ENCODE measurements around the gene EFCAB14.
"Not testable (repeated sequence)": the region's sequence is repeated elsewhere in the genome, so short reads cannot be mapped to it uniquely, and the experiment has no call there.

The EFCAB14 gene

GRCh38 chr1:46705408-46705807 is 13.5 kb downstream of the EFCAB14 start:
- DNase-seq (ENCODE audit: low spot score): no peak
- no peak for TF ChIP-seq CTCF (IDR thresholded peaks at IDR 0.05; ENCODE audit: extremely low read depth, missing control alignments)

- no peak for DNase-seq (ENCODE audit: low spot score)
- TF ChIP-seq CTCF (IDR thresholded peaks at IDR 0.05; ENCODE audit: extremely low read depth, missing control alignments): no peak
Observed at GRCh38 chr1:46703927-46704641, 14.8 kb downstream of the EFCAB14 start.

GRCh38 chr1:46699666-46700065 is 19.2 kb downstream of the EFCAB14 start:
- no peak for TF ChIP-seq CTCF (IDR thresholded peaks at IDR 0.05; ENCODE audit: extremely low read depth, missing control alignments)
- no peak for DNase-seq (ENCODE audit: low spot score)

DNA sequence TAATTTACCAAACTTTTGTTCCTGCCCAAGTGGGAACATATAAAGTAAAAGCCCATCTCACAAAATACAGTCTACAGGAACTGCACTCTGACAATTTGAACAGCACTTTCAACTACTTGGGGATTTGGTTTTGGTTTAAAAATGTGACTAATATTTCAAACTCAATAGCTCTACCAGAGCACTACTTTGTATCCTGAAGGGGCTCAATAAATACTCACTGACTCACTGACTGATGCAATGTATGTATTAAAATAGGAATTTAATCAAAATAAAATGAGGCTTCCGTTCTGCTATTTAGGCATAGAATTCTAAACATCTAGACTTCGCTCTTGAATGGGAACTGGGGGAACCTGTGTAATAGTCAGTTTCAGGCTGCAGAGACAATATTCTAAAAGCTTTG is 21.9 kb downstream of the EFCAB14 start:
- no peak for TF ChIP-seq CTCF (IDR thresholded peaks at IDR 0.05; ENCODE audit: extremely low read depth, missing control alignments)

DNA sequence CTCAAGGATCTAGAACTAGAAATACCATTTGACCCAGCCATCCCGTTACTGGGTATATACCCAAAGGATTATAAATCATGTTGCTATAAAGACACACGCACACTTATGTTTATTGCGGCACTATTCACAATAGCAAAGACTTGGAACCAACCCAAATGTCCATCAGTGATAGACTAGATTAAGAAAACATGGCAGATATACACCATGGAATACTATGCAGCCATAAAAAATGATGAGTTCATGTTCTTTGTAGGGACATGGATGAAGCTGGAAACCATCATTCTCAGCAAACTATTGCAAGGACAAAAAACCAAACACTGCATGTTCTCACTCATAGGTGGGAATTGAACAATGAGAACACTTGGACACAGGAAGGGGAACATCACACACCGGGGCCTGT is 24.2 kb downstream of the EFCAB14 start:
- not testable (repeated sequence) for DNase-seq (ENCODE audit: low spot score)

More for the DNA sequence above, 21.9 kb downstream of the EFCAB14 start:
- DNase-seq (ENCODE audit: low spot score): no peak

DNA sequence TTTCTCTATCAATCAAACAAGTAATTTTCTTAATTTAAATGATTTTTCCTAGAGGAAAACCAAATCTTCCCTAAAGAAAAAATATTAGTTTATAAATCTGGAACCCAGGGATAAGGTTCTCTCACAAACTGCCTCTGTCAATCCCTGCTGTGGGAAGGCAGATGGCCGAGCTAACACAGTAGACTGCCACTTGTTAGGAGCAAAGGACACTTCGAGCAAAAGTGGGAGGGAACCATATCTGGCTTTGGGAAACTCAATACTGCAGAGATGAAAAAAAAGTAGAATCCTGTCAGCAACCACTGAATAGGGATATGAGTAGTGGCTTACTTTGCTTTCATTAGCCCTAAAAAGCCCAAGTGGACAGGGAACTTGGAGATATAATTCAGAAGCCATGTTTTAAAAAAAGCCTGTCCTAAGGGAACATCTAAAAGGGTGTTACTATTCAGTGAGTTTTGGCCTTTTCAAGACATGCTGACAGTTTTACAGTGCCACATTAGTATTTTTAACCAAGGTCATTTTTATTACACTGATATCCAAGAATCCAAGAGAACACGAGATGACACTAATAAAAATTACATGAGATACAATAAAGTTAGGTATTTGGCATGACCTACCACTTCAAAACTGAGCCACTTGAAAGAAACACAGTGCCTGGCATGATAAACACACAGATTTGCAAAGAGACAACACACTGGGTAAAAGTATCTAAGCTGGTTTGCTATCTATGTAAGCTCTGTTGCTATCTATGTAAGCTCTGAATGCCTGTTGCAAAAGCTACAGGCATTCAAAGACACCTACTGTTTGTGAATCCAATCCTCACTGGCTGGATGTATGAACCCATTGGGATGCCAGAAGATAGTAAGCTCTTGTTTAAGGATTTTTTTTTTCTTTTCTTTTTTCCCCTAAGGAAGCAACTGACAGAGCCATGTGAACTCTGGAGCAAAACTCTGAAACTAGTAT is 25.8 kb downstream of the EFCAB14 start:
- DNase-seq (ENCODE audit: low spot score): no peak
- TF ChIP-seq CTCF (IDR thresholded peaks at IDR 0.05; ENCODE audit: extremely low read depth, missing control alignments): no peak

DNA sequence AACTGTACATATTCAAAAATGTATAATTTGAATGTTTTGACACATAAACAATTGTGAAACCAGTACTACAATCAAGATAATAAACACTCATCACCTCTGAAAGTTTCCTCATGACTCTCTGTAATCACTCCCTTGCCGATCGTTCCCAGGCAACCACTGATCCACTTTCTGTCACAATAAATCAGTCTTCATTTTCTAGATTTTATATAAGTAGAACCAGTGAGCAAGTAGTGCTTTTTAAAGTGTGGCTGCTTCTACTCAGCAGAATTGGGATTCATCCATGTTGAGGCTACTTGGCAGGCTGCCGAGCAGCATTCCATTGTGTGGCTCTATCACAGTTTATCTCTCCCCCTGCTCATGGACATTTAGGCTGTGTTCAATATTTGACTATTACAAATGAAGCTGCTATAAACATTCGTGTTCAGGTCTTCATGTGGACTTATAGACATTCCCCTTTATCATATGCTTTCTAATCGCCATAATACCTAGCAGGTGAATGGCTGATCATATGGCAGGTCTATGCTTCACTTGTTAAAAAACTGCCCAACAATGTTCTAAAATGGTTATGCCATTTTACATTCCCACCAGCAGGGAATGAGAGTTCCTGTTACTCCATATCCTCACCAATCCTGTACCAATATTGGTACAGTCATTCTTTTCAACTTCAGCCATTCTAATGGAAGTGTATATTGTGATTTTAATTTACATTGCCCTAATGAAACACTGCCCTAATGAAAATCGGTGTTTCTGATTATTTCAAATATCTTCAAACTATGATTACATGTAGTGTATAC is 26.7 kb downstream of the EFCAB14 start:
- no peak for DNase-seq (ENCODE audit: low spot score)
- TF ChIP-seq CTCF (IDR thresholded peaks at IDR 0.05; ENCODE audit: extremely low read depth, missing control alignments): no peak

Measured in GM20000 (cell line).